ENCODE results near the gene EPB41L2.
"Not testable (repeated sequence)": the region's sequence is repeated elsewhere in the genome, so short reads cannot be mapped to it uniquely, and the experiment has no call there.

Gene EPB41L2

GRCh38 chr6:130945401-130945919, 117.6 kb downstream of the EPB41L2 start:
- DNase-seq (ENCODE audit: low read depth) = peak; percentile 58

GRCh38 chr6:130944486-130944885, 118.6 kb downstream of the EPB41L2 start:
- DNase-seq (ENCODE audit: low read depth) = no peak

GRCh38 chr6:130943738-130944137, 119.3 kb downstream of the EPB41L2 start:
- DNase-seq (ENCODE audit: low read depth) = no peak

GRCh38 chr6:130942752-130943151, 120.3 kb downstream of the EPB41L2 start:
- DNase-seq (ENCODE audit: low read depth) = not testable (repeated sequence)

- peak; percentile 12 for DNase-seq (ENCODE audit: low read depth)
These were observed 125.0 kb downstream of the EPB41L2 start for GRCh38 chr6:130937942-130938604.

GRCh38 chr6:130936933-130937332, 126.1 kb downstream of the EPB41L2 start:
- no peak for DNase-seq (ENCODE audit: low read depth)

GRCh38 chr6:130935978-130936377, 127.1 kb downstream of the EPB41L2 start:
- no peak for DNase-seq (ENCODE audit: low read depth)

- peak; percentile 59 for DNase-seq (ENCODE audit: low read depth)
These were observed 128.0 kb downstream of the EPB41L2 start for GRCh38 chr6:130934848-130935585.

- peak; percentile 83 for DNase-seq (ENCODE audit: low read depth)
These were observed 129.3 kb downstream of the EPB41L2 start for GRCh38 chr6:130933712-130934200.

GRCh38 chr6:130932921-130933320, 130.1 kb downstream of the EPB41L2 start:
- DNase-seq (ENCODE audit: low read depth) = no peak

- DNase-seq (ENCODE audit: low read depth) = no peak
These were observed 130.6 kb downstream of the EPB41L2 start for GRCh38 chr6:130932438-130932837.

GRCh38 chr6:130931683-130932082, 131.4 kb downstream of the EPB41L2 start:
- DNase-seq (ENCODE audit: low read depth) = no peak

GRCh38 chr6:130929036-130929678, 133.9 kb downstream of the EPB41L2 start:
- peak; percentile 55 for DNase-seq (ENCODE audit: low read depth)

- no peak for DNase-seq (ENCODE audit: low read depth)
These were observed 134.7 kb downstream of the EPB41L2 start for GRCh38 chr6:130928158-130928912.

GRCh38 chr6:130927305-130927704, 135.7 kb downstream of the EPB41L2 start:
- DNase-seq (ENCODE audit: low read depth) = no peak

GRCh38 chr6:130923350-130923749, 139.7 kb downstream of the EPB41L2 start:
- no peak for DNase-seq (ENCODE audit: low read depth)

- DNase-seq (ENCODE audit: low read depth) = no peak
These were observed 140.1 kb downstream of the EPB41L2 start for GRCh38 chr6:130922922-130923321.

- no peak for DNase-seq (ENCODE audit: low read depth)
These were observed 142.1 kb downstream of the EPB41L2 start for GRCh38 chr6:130920969-130921368.

- no peak for DNase-seq (ENCODE audit: low read depth)
These were observed 144.9 kb downstream of the EPB41L2 start for GRCh38 chr6:130918171-130918570.

- DNase-seq (ENCODE audit: low read depth) = not testable (repeated sequence)
These were observed 147.4 kb downstream of the EPB41L2 start for GRCh38 chr6:130915606-130916005.

- no peak for DNase-seq (ENCODE audit: low read depth)
These were observed 149.9 kb downstream of the EPB41L2 start for GRCh38 chr6:130913120-130913519.

- no peak for DNase-seq (ENCODE audit: low read depth)
These were observed 150.6 kb downstream of the EPB41L2 start for GRCh38 chr6:130912434-130912833.

Data from fibroblast of gingiva (primary cell).